H7 (cell line): Measurements from ENCODE around the gene HTR4. TPM values are rescaled to one million over a fixed set of nuclear protein-coding genes. Genes with fewer than 3 reads are reported as not detected.

Source experiments
- DNase-seq: peaks from one replicate; pipeline ENCODE4 v3.0.0; 2012
- H3K27me3 ChIP-seq: 2 replicates; pipeline ENCODE4 v1.6.0; 2011; ENCODE audit warnings: mild to moderate bottlenecking, low read length; ENCODE audit not compliant: control insufficient read depth, insufficient read depth
- H3K36me3 ChIP-seq: replicated peaks from 2 replicates; pipeline ENCODE4 v1.5.1; 2011; ENCODE audit warnings: low read length; ENCODE audit not compliant: control insufficient read depth, insufficient read depth
- H3K4me3 ChIP-seq: 2 replicates; pipeline ENCODE4 v1.5.1; 2011; ENCODE audit warnings: low read depth, mild to moderate bottlenecking, control low read depth, low read length, moderate library complexity; ENCODE audit not compliant: insufficient read depth
- total RNA-seq: library from RNA; depleted of rRNA; stranded (reverse); fragments of >200 nt; shearing (Covaris generic); gene quantifications from 2 replicates; pipeline ENCODE4 v1.2.3, GENCODE V29; 2014; rRNA removed

Gene HTR4, protein sequence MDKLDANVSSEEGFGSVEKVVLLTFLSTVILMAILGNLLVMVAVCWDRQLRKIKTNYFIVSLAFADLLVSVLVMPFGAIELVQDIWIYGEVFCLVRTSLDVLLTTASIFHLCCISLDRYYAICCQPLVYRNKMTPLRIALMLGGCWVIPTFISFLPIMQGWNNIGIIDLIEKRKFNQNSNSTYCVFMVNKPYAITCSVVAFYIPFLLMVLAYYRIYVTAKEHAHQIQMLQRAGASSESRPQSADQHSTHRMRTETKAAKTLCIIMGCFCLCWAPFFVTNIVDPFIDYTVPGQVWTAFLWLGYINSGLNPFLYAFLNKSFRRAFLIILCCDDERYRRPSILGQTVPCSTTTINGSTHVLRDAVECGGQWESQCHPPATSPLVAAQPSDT
- total RNA-seq: not detected in 2 replicates

- Histone ChIP-seq H3K4me3 (peak within 1 kb of the TSS; percentile 42), H3K36me3 (no peaks in the 10 kb centered on the region), H3K27me3 (peaks cover 37% of the 10 kb centered on the region)
- peak; percentile 67 for DNase-seq
Measured at GRCh38 chr5:148653836-148654781, at the start of gene HTR4. HTR4 (minus strand) TSS chr5:148654527; CDS start chr5:148637014, 17,513 bp downstream.

DNA sequence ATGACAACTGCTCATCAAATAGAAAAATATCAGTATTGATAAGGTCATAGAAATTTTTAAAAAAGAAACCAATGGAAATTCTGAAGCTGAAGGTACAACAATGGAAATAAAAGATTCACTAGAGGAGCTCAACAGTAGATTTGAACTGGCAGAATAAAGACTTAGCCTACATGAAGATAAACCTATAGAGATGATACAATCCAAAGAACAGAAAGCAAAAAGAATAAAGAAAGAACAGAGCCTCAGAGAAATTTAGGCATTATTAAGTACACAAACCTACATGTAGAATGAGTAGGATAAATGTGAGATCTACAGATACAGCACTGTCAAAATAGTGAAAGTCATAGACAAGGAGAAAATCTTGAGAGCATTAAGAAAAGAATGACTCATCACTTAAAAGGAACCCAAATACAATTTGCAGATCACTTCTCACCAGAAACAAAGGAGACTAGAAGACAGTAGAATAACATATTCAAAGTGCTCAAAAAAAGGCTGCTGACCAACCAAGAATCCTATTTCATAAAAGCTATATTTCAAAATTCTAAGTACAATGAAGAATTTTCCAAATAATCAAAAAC lies 47.8 kb upstream of the HTR4 start:
- DNase-seq: no peak
- H3K36me3 ChIP-seq: no peaks in the 10 kb centered on the region
- no peaks in the 10 kb centered on the region for H3K27me3 ChIP-seq
- H3K4me3 ChIP-seq: no peak overlapping the region

DNA sequence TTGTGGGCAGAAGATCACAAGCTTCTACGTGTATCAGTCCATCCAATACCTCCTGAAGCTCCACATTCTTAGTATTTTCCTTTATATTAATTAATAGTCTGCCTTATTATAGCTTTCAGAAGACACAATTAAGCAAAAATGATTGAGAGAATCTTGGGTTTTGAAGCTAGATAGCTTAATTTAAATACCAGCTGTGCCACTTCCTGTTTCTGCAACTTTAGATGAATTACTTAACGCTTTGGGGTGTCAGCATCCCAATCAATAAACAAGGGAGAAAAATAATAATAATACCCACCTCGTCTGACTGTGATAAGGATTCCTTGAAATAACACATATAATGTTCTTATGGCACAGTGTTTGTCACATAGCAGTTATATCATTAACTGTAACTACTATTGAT lies 44.7 kb upstream of the HTR4 start:
- Histone ChIP-seq H3K36me3 (no peaks in the 10 kb centered on the region), H3K27me3 (no peaks in the 10 kb centered on the region), H3K4me3 (no peak overlapping the region)
- no peak for DNase-seq

DNA sequence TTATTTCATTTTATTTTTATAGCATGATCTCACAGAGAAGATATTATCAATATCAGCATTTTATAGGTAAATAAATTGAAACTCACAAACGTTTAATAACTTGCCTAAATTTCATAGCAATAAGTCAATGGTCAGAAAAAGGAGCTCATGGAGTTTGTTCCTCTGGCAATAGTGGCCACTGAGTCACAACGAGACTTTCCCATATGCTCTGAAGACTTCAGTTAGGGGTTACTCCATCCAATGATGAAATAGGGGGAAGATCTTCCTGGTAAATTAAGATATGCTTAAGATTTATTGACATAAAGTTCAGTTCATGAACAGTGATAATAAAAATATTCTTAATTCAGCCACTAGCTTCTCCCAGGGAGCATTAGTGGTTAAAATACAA lies 43.5 kb upstream of the HTR4 start:
- no peak overlapping the region for H3K4me3 ChIP-seq
- H3K36me3 ChIP-seq: no peaks in the 10 kb centered on the region
- no peak for DNase-seq
- no peaks in the 10 kb centered on the region for H3K27me3 ChIP-seq

DNA sequence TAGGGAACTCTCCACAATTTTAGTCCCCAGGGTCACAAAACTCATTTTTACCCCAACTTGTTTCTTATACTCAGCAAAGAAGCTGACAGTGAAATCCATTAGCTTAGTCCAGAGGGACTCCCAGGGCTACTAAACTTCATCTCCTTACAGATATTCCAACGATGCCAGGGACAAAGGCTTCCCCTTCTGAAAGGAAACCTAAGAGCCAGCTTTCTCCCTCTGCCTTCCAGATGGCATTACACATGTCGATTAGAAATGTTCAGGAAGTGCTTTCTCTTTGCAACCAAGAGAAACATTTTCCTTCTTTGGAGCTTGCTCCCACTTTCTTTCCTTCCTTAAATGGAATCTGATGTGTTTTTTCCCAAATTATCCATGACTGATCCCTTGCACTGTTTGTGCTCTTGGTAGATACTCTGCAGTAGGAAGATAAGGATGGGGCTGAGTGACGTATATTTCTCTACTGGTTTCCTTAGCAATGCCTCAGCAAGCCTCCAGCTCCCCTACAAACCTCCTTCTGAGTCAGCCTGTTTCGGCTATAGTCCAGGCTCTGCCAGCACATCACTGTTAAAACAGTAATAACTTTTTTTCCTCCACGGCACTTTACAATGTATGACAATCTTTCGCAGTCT lies 43.0 kb upstream of the HTR4 start:
- Histone ChIP-seq H3K4me3 (no peak overlapping the region), H3K36me3 (no peaks in the 10 kb centered on the region), H3K27me3 (no peaks in the 10 kb centered on the region)
- no peak for DNase-seq

GRCh38 chr5:148696187-148697036 lies 42.1 kb upstream of the HTR4 start:
- Histone ChIP-seq H3K4me3 (no peak overlapping the region), H3K36me3 (no peaks in the 10 kb centered on the region), H3K27me3 (no peaks in the 10 kb centered on the region)
- no peak for DNase-seq

GRCh38 chr5:148690945-148691344 lies 36.6 kb upstream of the HTR4 start:
- H3K36me3 ChIP-seq: no peaks in the 10 kb centered on the region

DNA sequence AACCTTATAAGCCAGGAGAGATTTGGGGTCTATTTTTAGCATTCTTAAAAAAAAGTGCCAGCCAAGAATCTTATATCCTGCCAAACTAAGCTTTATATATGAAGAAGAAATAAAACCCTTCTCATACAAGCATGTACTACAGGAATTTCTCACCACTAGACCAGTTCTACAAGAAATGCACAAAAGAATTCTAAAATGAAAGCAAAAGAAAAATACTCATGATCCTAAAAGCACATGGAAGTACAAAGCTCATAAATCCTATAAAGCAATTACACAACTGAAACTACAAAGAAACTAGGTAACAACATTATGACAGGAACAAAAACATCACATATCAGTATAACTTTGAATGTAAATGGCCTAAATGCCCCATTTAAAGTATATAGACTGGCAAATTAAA lies 34.5 kb upstream of the HTR4 start:
- H3K27me3 ChIP-seq: no peaks in the 10 kb centered on the region
- DNase-seq: no peak
- no peaks in the 10 kb centered on the region for H3K36me3 ChIP-seq
- no peak overlapping the region for H3K4me3 ChIP-seq

More at GRCh38 chr5:148690945-148691344, 36.6 kb upstream of the HTR4 start:
- no peaks in the 10 kb centered on the region for H3K27me3 ChIP-seq
- no peak overlapping the region for H3K4me3 ChIP-seq
- DNase-seq: no peak

DNA sequence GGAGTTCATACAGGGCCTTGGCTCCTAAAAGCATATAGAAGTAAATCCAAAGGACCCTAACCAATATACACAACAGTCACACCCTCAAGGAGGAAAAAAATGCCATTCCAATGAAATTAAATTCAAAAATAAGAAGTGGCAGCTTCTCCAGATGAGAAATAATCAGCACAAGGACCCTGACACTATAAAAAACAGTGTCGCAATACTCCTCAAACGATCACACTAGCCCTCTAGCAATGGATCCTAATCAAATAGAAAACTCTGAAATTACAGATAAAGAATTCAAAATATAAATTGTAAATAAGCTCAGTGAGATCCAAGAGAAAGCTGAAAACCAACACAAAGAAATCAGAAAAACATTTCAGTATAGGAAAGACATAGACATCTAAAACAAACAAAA lies 33.5 kb upstream of the HTR4 start:
- Histone ChIP-seq H3K4me3 (no peak overlapping the region), H3K36me3 (no peaks in the 10 kb centered on the region), H3K27me3 (no peaks in the 10 kb centered on the region)
- DNase-seq: no peak

GRCh38 chr5:148687427-148687826 lies 33.1 kb upstream of the HTR4 start:
- H3K27me3 ChIP-seq: no peaks in the 10 kb centered on the region
- H3K36me3 ChIP-seq: no peaks in the 10 kb centered on the region
- DNase-seq: peak; percentile 25
- no peak overlapping the region for H3K4me3 ChIP-seq

GRCh38 chr5:148686660-148687059 lies 32.3 kb upstream of the HTR4 start:
- no peak for DNase-seq
- Histone ChIP-seq H3K36me3 (no peaks in the 10 kb centered on the region), H3K27me3 (no peaks in the 10 kb centered on the region), H3K4me3 (no peak overlapping the region)

DNA sequence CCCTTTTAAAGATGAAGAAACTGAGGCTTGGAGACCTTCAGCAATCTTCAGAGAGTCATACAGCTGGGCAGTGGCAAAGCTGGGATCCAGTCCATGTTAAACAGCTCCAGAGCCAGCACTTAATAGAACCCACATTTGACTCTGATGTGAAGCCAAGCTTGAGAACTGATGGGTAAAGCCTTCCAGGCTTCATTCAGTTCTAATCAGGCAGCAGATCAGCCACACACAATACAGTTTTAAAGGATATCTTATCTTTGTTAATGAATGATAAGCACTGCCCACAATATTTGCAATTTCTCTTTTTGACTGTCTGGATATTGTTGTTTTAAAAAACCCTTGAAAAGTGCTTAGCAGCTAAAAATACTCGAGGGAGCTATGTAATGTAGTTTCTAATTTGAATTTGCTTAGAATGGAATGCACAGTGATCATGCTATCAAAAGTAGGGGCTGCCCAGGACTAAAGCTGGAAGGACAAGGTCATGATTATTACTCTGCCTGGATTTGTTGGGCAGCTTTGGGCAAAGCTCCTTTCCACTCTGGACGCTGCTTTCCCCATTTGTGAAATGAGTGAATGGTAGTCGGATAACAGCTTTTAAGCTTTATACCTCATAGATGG lies 31.3 kb upstream of the HTR4 start:
- DNase-seq: no peak
- Histone ChIP-seq H3K4me3 (no peak overlapping the region), H3K36me3 (no peaks in the 10 kb centered on the region), H3K27me3 (no peaks in the 10 kb centered on the region)

GRCh38 chr5:148684528-148684927 lies 30.2 kb upstream of the HTR4 start:
- DNase-seq: no peak
- Histone ChIP-seq H3K27me3 (no peaks in the 10 kb centered on the region), H3K36me3 (no peaks in the 10 kb centered on the region), H3K4me3 (no peak overlapping the region)
